GM23338 (cell line): ENCODE data around the gene CCDC91. TPM values are rescaled to one million over a fixed set of nuclear protein-coding genes. Genes with fewer than 3 reads are reported as not detected.

ENCODE experiments used
- ATAC-seq: fragments of 200-7000 bp; cut with Tn5 transposase; 3 replicates; pipeline ENCODE4 v1.9.1; 2020
- DNase-seq: peaks from one replicate; pipeline ENCODE4 v3.0.0-alpha.2; 2015; ENCODE audit warnings: low spot score
- H2AFZ ChIP-seq: fragments of 200-600 bp; sonication (generic); 2 replicates; pipeline ENCODE4 v1.8.0; 2016; ENCODE audit warnings: antibody characterized with exemption, mild to moderate bottlenecking, moderate library complexity
- H3F3A ChIP-seq: fragments of 200-600 bp; sonication (generic); replicated peaks from 2 replicates; pipeline ENCODE4 v1.8.0; 2017; ENCODE audit warnings: antibody characterized with exemption, mixed run types, low read depth
- H3K27ac ChIP-seq: fragments of 200-600 bp; sonication (generic); 2 replicates; pipeline ENCODE4 v1.6.1; 2016; ENCODE audit warnings: low read depth
- H3K27me3 ChIP-seq: fragments of 200-600 bp; sonication (generic); 2 replicates; pipeline ENCODE4 v1.8.0; 2016; ENCODE audit warnings: mild to moderate bottlenecking, mixed run types, moderate library complexity; ENCODE audit not compliant: insufficient read depth
- H3K36me3 ChIP-seq: fragments of 200-600 bp; sonication (generic); 2 replicates; pipeline ENCODE4 v1.8.0; 2016; ENCODE audit warnings: mild to moderate bottlenecking; ENCODE audit not compliant: insufficient read depth
- H3K4me1 ChIP-seq: fragments of 200-600 bp; sonication (generic); 2 replicates; pipeline ENCODE4 v1.8.0; 2016; ENCODE audit warnings: mild to moderate bottlenecking, moderate library complexity; ENCODE audit not compliant: insufficient read depth
- H3K4me2 ChIP-seq: fragments of 200-600 bp; sonication (generic); 2 replicates; pipeline ENCODE4 v1.7.1; 2017; ENCODE audit warnings: mixed run types
- H3K4me3 ChIP-seq: fragments of 200-600 bp; sonication (generic); 2 replicates; pipeline ENCODE4 v1.6.1; 2016; ENCODE audit warnings: mixed run types
- H3K79me2 ChIP-seq: fragments of 200-600 bp; sonication (generic); replicated peaks from 2 replicates; pipeline ENCODE4 v1.8.0; 2017; ENCODE audit warnings: mild to moderate bottlenecking; ENCODE audit not compliant: insufficient read depth
- H3K9me2 ChIP-seq: fragments of 200-600 bp; sonication (generic); 2 replicates; pipeline ENCODE4 v1.8.0; 2017; ENCODE audit not compliant: insufficient read depth
- H4K20me1 ChIP-seq: fragments of 200-600 bp; sonication (generic); replicated peaks from 2 replicates; pipeline ENCODE4 v1.8.0; 2017; ENCODE audit warnings: mild to moderate bottlenecking; ENCODE audit not compliant: insufficient read depth
- H3K27ac Mint-ChIP-seq: 2 replicates; pipeline ENCODE4 v1.8.0; 2020; ENCODE audit warnings: inconsistent platforms, mild to moderate bottlenecking, moderate library complexity, mixed read lengths
- H3K27me3 Mint-ChIP-seq: 3 replicates; pipeline ENCODE4 v1.8.0; 2022; ENCODE audit warnings: low read depth, mild to moderate bottlenecking, moderate library complexity, mixed read lengths, inconsistent platforms; ENCODE audit not compliant: insufficient read depth, poor library complexity
- H3K36me3 Mint-ChIP-seq: 3 replicates; pipeline ENCODE4 v1.8.0; 2021; ENCODE audit warnings: low read depth, mild to moderate bottlenecking, inconsistent platforms, moderate library complexity, mixed read lengths
- H3K4me1 Mint-ChIP-seq: 3 replicates; pipeline ENCODE4 v1.8.0; 2020; ENCODE audit warnings: mild to moderate bottlenecking, inconsistent platforms, mixed read lengths
- H3K4me3 Mint-ChIP-seq: 3 replicates; pipeline ENCODE4 v1.8.0; 2021; ENCODE audit warnings: moderate library complexity, mild to moderate bottlenecking, inconsistent platforms, mixed read lengths
- H3K9me3 Mint-ChIP-seq: 3 replicates; pipeline ENCODE4 v1.8.0; 2020; ENCODE audit warnings: moderate library complexity, mild to moderate bottlenecking, inconsistent platforms, mixed read lengths
- CREB1 ChIP-seq: fragments of 250-450 bp; sonication (Bioruptor Pico); IDR thresholded peaks from 2 replicates; pipeline ENCODE4 v1.5.0; 2020; ENCODE audit warnings: low read depth, mild to moderate bottlenecking, moderate library complexity
- ETS1 ChIP-seq: IDR thresholded peaks from 2 replicates; pipeline ENCODE4 v1.6.1; 2016; ENCODE audit warnings: antibody characterized with exemption
- EZH2 ChIP-seq: fragments of 200-600 bp; sonication (generic); IDR thresholded peaks from one replicate; pipeline ENCODE4 v1.8.0; 2017; ENCODE audit warnings: antibody characterized with exemption, mild to moderate bottlenecking, low read depth; ENCODE audit not compliant: unreplicated experiment
- EZH2phosphoT487 ChIP-seq: fragments of 200-600 bp; sonication (generic); IDR thresholded peaks from one replicate; pipeline ENCODE4 v1.8.1; 2018; ENCODE audit warnings: antibody characterized with exemption; ENCODE audit not compliant: unreplicated experiment
- POLR2AphosphoS5 ChIP-seq: IDR thresholded peaks from 2 replicates; pipeline ENCODE4 v1.6.1; 2016; ENCODE audit warnings: antibody characterized with exemption, low read depth
- REST ChIP-seq: IDR thresholded peaks from one replicate; pipeline ENCODE4 v1.6.1; 2018; ENCODE audit warnings: antibody characterized with exemption; ENCODE audit not compliant: unreplicated experiment
- ZNF462 ChIP-seq: fragments of 250-450 bp; sonication (Bioruptor Pico); IDR thresholded peaks from 2 replicates; pipeline ENCODE4 v1.5.0; 2020; ENCODE audit warnings: mild to moderate bottlenecking, moderate library complexity
- polyA plus RNA-seq: library from polyadenylated mRNA; unstranded; fragments of >200 nt; fragmentation: Nextera tagmentation; extraction: Ambion mirVana; gene quantifications from 2 replicates; pipeline ENCODE4 v1.2.1, GENCODE V29; 2016
- total RNA-seq: library from RNA; depleted of rRNA; stranded (reverse); fragments of >200 nt; shearing (Covaris generic); gene quantifications from 2 replicates; pipeline ENCODE4 v1.2.3, GENCODE V29; 2014

Gene CCDC91
- total and polyA plus RNA-seq, 2 experiments from 2014 or later, result 24.7 to 48.7 TPM

- H3F3A ChIP-seq, result no peaks in the 10 kb centered on the region
- no peaks in the 10 kb centered on the region for H4K20me1 ChIP-seq
- no peaks in the 10 kb centered on the region for H3K4me1 Mint-ChIP-seq
- H2AFZ ChIP-seq, result no peak overlapping the region
- no peak overlapping the region for H3K4me3 Mint-ChIP-seq
- DNase-seq (no peak), ATAC-seq (no peak)
- peaks cover 5% of the 10 kb centered on the region for H3K36me3 Mint-ChIP-seq
- no peak overlapping the region for H3K27ac Mint-ChIP-seq
- no peak overlapping the region for H3K4me2 ChIP-seq
- peaks cover 3% of the 10 kb centered on the region for H3K27me3 Mint-ChIP-seq
- H3K27ac ChIP-seq, result no peak overlapping the region
- no peak overlapping the region for H3K4me3 ChIP-seq
- TF ChIP-seq EZH2phosphoT487 (no peak), CREB1 (CRISPR knock-in tag) (no peak), ETS1 (no peak), EZH2 (no peak), POLR2AphosphoS5 (no peak)
- no peaks in the 10 kb centered on the region for H3K36me3 ChIP-seq
- 0 out of 2 replicates have a peak, but pooled peaks cover 5% of the 10 kb centered on the region for H3K9me2 ChIP-seq
- H3K79me2 ChIP-seq, result no peaks in the 10 kb centered on the region
- no peaks in the 10 kb centered on the region for H3K27me3 ChIP-seq
- no peaks in the 10 kb centered on the region for H3K4me1 ChIP-seq
- H3K9me3 Mint-ChIP-seq, result no peaks in the 10 kb centered on the region
Measured at GRCh38 chr12:28346567-28346966, 156.3 kb downstream of the CCDC91 start.

- no peak overlapping the region for H2AFZ ChIP-seq
- no peak overlapping the region for H3K4me3 Mint-ChIP-seq
- H3F3A ChIP-seq, result no peaks in the 10 kb centered on the region
- H3K79me2 ChIP-seq, result no peaks in the 10 kb centered on the region
- H3K36me3 ChIP-seq, result no peaks in the 10 kb centered on the region
- 0 out of 2 replicates have a peak, but pooled peaks cover 5% of the 10 kb centered on the region for H3K9me2 ChIP-seq
- no peaks in the 10 kb centered on the region for H4K20me1 ChIP-seq
- no peak overlapping the region for H3K4me2 ChIP-seq
- H3K4me1 Mint-ChIP-seq, result no peaks in the 10 kb centered on the region
- no peak for ATAC-seq
- H3K27me3 ChIP-seq, result no peaks in the 10 kb centered on the region
- no peaks in the 10 kb centered on the region for H3K4me1 ChIP-seq
- H3K9me3 Mint-ChIP-seq, result peaks cover 9% of the 10 kb centered on the region; the same call in 2 of the 3 replicates
- peaks cover 24% of the 10 kb centered on the region for H3K36me3 Mint-ChIP-seq
- no peak for DNase-seq
- no peak overlapping the region for H3K27ac ChIP-seq
- H3K27me3 Mint-ChIP-seq, result no peaks in the 10 kb centered on the region
- H3K4me3 ChIP-seq, result no peak overlapping the region
- no peak overlapping the region for H3K27ac Mint-ChIP-seq
- TF ChIP-seq EZH2phosphoT487 (no peak), CREB1 (CRISPR knock-in tag) (no peak), ZNF462 (CRISPR knock-in tag) (no peak), REST (no peak), ETS1 (no peak), POLR2AphosphoS5 (no peak)
Measured at GRCh38 chr12:28349196-28349595, 158.9 kb downstream of the CCDC91 start.
